Loucy (cell line): Measurements from ENCODE around the gene CEP290.

ENCODE experiments used
- H2AFZ ChIP-seq: fragments of 200-600 bp; sonication (generic); 2 replicates; pipeline ENCODE4 v1.6.0; 2016; ENCODE audit warnings: antibody characterized with exemption, mild to moderate bottlenecking, low read length, moderate library complexity
- H3F3A ChIP-seq: fragments of 200-600 bp; 2 replicates; pipeline ENCODE4 v1.6.0; 2016; ENCODE audit warnings: antibody characterized with exemption, low read depth, mild to moderate bottlenecking
- H3K27me3 ChIP-seq: fragments of 200-600 bp; sonication (generic); 2 replicates; pipeline ENCODE4 v1.6.1; 2014; ENCODE audit warnings: low read length, mild to moderate bottlenecking; ENCODE audit not compliant: insufficient read depth, poor library complexity, severe bottlenecking
- H3K36me3 ChIP-seq: fragments of 200-600 bp; sonication (generic); 2 replicates; pipeline ENCODE4 v1.6.1; 2016; ENCODE audit warnings: low read length; ENCODE audit not compliant: insufficient read depth
- H3K4me1 ChIP-seq: fragments of 200-600 bp; sonication (generic); 2 replicates; pipeline ENCODE4 v1.5.1; 2014; ENCODE audit warnings: low read length, mild to moderate bottlenecking; ENCODE audit not compliant: insufficient read depth, poor library complexity, severe bottlenecking
- H3K4me2 ChIP-seq: fragments of 200-600 bp; sonication (generic); 2 replicates; pipeline ENCODE4 v1.6.0; 2014; ENCODE audit warnings: antibody characterized with exemption, low read length, low read depth, mild to moderate bottlenecking; ENCODE audit not compliant: poor library complexity, severe bottlenecking
- H3K4me3 ChIP-seq: fragments of 200-600 bp; sonication (generic); 2 replicates; pipeline ENCODE4 v1.5.1; 2014; ENCODE audit warnings: low read length, mild to moderate bottlenecking, mixed read lengths; ENCODE audit not compliant: poor library complexity, severe bottlenecking
- H3K79me2 ChIP-seq: fragments of 200-600 bp; sonication (generic); 2 replicates; pipeline ENCODE4 v1.6.1; 2014; ENCODE audit warnings: low read length; ENCODE audit not compliant: insufficient read depth
- H3K9ac ChIP-seq: fragments of 200-600 bp; sonication (generic); 2 replicates; pipeline ENCODE4 v1.6.0; 2014; ENCODE audit warnings: mild to moderate bottlenecking, low read depth, low read length, moderate library complexity; ENCODE audit not compliant: poor library complexity, severe bottlenecking
- H3K9me2 ChIP-seq: fragments of 200-600 bp; sonication (generic); replicated peaks from 2 replicates; pipeline ENCODE4 v1.6.1; 2016; ENCODE audit warnings: low read depth, low read length, mixed read lengths
- H3K9me3 ChIP-seq: fragments of 200-600 bp; sonication (generic); 2 replicates; pipeline ENCODE4 v1.6.1; 2014; ENCODE audit warnings: mild to moderate bottlenecking, antibody characterized with exemption, low read length, low read depth; ENCODE audit not compliant: insufficient read depth
- H4K20me1 ChIP-seq: fragments of 200-600 bp; sonication (generic); 2 replicates; pipeline ENCODE4 v1.6.0; 2014; ENCODE audit warnings: antibody characterized with exemption, low read length, mild to moderate bottlenecking; ENCODE audit not compliant: insufficient read depth, poor library complexity, severe bottlenecking
- CTCF ChIP-seq: fragments of 200-600 bp; sonication (generic); conservative IDR thresholded peaks from 2 replicates; pipeline ENCODE4 v1.5.1; 2014; ENCODE audit warnings: mild to moderate bottlenecking, antibody characterized with exemption, low read length
- EZH2phosphoT487 ChIP-seq: fragments of 200-600 bp; IDR thresholded peaks from 2 replicates; pipeline ENCODE4 v1.6.1; 2018; ENCODE audit warnings: antibody characterized with exemption, mild to moderate bottlenecking, moderate library complexity, borderline replicate concordance

Gene CEP290

GRCh38 chr12:88026196-88026595 lies 115.7 kb downstream of the CEP290 start:
- Histone ChIP-seq H3K9me2 (no peaks in the 10 kb centered on the region), H3K27me3 (no peaks in the 10 kb centered on the region), H3K9me3 (no peaks in the 10 kb centered on the region), H3K4me3 (no peak overlapping the region), H3K4me1 (no peaks in the 10 kb centered on the region), H3K79me2 (no peaks in the 10 kb centered on the region), H2AFZ (no peak overlapping the region), H3K36me3 (no peaks in the 10 kb centered on the region), H3K4me2 (no peak overlapping the region), H4K20me1 (no peaks in the 10 kb centered on the region), H3F3A (no peaks in the 10 kb centered on the region), H3K9ac (no peak overlapping the region)
- TF ChIP-seq EZH2phosphoT487 (no peak), CTCF (no peak)

GRCh38 chr12:88017964-88018363 lies 123.9 kb downstream of the CEP290 start:
- Histone ChIP-seq H2AFZ (no peak overlapping the region), H3F3A (no peaks in the 10 kb centered on the region), H3K27me3 (no peaks in the 10 kb centered on the region), H3K9me3 (peaks cover 5% of the 10 kb centered on the region; the same call in 1 of the 2 replicates), H3K79me2 (no peaks in the 10 kb centered on the region), H3K4me2 (no peak overlapping the region), H3K4me1 (no peaks in the 10 kb centered on the region), H3K9me2 (no peaks in the 10 kb centered on the region), H4K20me1 (no peaks in the 10 kb centered on the region), H3K36me3 (no peaks in the 10 kb centered on the region), H3K4me3 (no peak overlapping the region), H3K9ac (no peak overlapping the region)
- TF ChIP-seq CTCF (no peak), EZH2phosphoT487 (no peak)

GRCh38 chr12:88015825-88016224 lies 126.1 kb downstream of the CEP290 start:
- Histone ChIP-seq H2AFZ (no peak overlapping the region), H3K9me2 (no peaks in the 10 kb centered on the region), H3F3A (no peaks in the 10 kb centered on the region), H4K20me1 (no peaks in the 10 kb centered on the region), H3K79me2 (no peaks in the 10 kb centered on the region), H3K4me3 (no peak overlapping the region), H3K36me3 (no peaks in the 10 kb centered on the region), H3K27me3 (no peaks in the 10 kb centered on the region), H3K9me3 (peaks cover 5% of the 10 kb centered on the region; the same call in 1 of the 2 replicates), H3K4me2 (no peak overlapping the region), H3K9ac (no peak overlapping the region), H3K4me1 (no peaks in the 10 kb centered on the region)
- no peak for TF ChIP-seq CTCF
- TF ChIP-seq EZH2phosphoT487 = no peak
